ENCODE data around the gene SHC4.
"Not testable (repeated sequence)": the region's sequence is repeated elsewhere in the genome, so short reads cannot be mapped to it uniquely, and the experiment has no call there.

SHC4 gene

GRCh38 chr15:48963524-48964113 lies at the start of gene SHC4:
Gene SHC4 (minus strand): TSS chr15:48963919. CDS start chr15:48963015, 904 bp downstream.
- DNase-seq (ENCODE audit: low read depth), result peak; percentile 58

- no peak for DNase-seq (ENCODE audit: low read depth)
These were observed 35.6 kb upstream of the SHC4 start for GRCh38 chr15:48999314-48999713.

- DNase-seq (ENCODE audit: low read depth), result no peak
These were observed 32.6 kb upstream of the SHC4 start for GRCh38 chr15:48996276-48996675.

- DNase-seq (ENCODE audit: low read depth), result no peak
These were observed 29.7 kb upstream of the SHC4 start for GRCh38 chr15:48993380-48993779.

GRCh38 chr15:48992545-48992944 lies 28.8 kb upstream of the SHC4 start:
- no peak for DNase-seq (ENCODE audit: low read depth)

- DNase-seq (ENCODE audit: low read depth), result no peak
These were observed 28.4 kb upstream of the SHC4 start for GRCh38 chr15:48992096-48992495.

GRCh38 chr15:48989170-48989569 lies 25.5 kb upstream of the SHC4 start:
- DNase-seq (ENCODE audit: low read depth), result no peak

- DNase-seq (ENCODE audit: low read depth), result no peak
These were observed 23.4 kb upstream of the SHC4 start for GRCh38 chr15:48987142-48987541.

- DNase-seq (ENCODE audit: low read depth), result no peak
These were observed 22.5 kb upstream of the SHC4 start for GRCh38 chr15:48986240-48986639.

- DNase-seq (ENCODE audit: low read depth), result no peak
These were observed 21.8 kb upstream of the SHC4 start for GRCh38 chr15:48985516-48985915.

- DNase-seq (ENCODE audit: low read depth), result no peak
These were observed 21.2 kb upstream of the SHC4 start for GRCh38 chr15:48984811-48985352.

GRCh38 chr15:48984021-48984710 lies 20.4 kb upstream of the SHC4 start:
- no peak for DNase-seq (ENCODE audit: low read depth)

- no peak for DNase-seq (ENCODE audit: low read depth)
These were observed 19.6 kb upstream of the SHC4 start for GRCh38 chr15:48983300-48983699.

GRCh38 chr15:48981941-48982340 lies 18.2 kb upstream of the SHC4 start:
- no peak for DNase-seq (ENCODE audit: low read depth)

GRCh38 chr15:48978638-48979037 lies 14.9 kb upstream of the SHC4 start:
- DNase-seq (ENCODE audit: low read depth), result no peak

- no peak for DNase-seq (ENCODE audit: low read depth)
These were observed 12.8 kb upstream of the SHC4 start for GRCh38 chr15:48976444-48977088.

- no peak for DNase-seq (ENCODE audit: low read depth)
These were observed 12.0 kb upstream of the SHC4 start for GRCh38 chr15:48975472-48976419.

- DNase-seq (ENCODE audit: low read depth), result no peak
These were observed 11.2 kb upstream of the SHC4 start for GRCh38 chr15:48974882-48975281.

- DNase-seq (ENCODE audit: low read depth), result no peak
These were observed 9.2 kb upstream of the SHC4 start for GRCh38 chr15:48972750-48973503.

GRCh38 chr15:48970926-48971325 lies 7.2 kb upstream of the SHC4 start:
- DNase-seq (ENCODE audit: low read depth), result not testable (repeated sequence)

GRCh38 chr15:48968066-48968465 lies 4.3 kb upstream of the SHC4 start:
- DNase-seq (ENCODE audit: low read depth), result no peak

Measured in GM04504 (cell line).